COLO668 (cell line): ENCODE data around the gene BCL2L12.

Source experiments
- DNase-seq: peaks from one replicate; lab custom pipeline; 2025; ENCODE audit not compliant: unreplicated experiment; lab: John Stamatoyannopoulos, UW

The BCL2L12 gene

DNA sequence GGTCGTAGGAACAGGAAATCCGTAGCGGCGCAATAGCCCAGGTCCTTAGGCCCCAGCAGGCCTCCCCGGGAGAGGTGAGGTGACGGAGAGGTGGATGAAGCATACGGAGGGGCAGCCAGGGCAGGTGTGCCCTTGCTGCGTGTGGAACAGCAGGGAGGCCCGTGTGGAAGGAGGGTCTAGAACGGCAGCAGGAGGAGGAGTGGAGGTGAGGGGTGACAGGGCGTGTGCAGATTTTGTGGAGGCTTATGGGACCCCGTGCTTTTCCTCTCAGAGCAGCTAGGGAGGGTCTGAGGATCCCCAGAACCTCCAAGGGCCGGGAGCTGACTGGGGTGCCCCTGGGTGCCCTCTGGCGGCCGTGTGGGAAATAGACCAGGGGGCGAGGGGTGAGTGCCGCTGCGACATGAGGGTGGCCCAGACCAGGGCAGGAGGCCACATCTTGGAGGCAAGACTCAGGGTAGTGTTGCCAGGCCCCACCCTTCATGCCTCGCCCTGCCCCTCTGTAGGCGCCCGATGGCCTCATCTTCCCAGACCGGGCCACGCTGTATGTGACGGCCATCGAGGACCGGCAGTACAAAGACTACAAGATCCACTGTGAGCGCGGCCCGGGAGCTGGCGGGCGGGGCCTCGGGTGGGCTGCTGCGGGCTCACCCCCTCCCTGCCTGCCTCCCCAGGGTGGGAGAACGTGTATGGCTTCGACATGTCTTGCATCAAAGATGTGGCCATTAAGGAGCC, 18.7 kb downstream of the BCL2L12 start:
- peak; percentile 32 for DNase-seq

- no peak for DNase-seq
These were observed 19.3 kb downstream of the BCL2L12 start for GRCh38 chr19:49684983-49685553.

DNA sequence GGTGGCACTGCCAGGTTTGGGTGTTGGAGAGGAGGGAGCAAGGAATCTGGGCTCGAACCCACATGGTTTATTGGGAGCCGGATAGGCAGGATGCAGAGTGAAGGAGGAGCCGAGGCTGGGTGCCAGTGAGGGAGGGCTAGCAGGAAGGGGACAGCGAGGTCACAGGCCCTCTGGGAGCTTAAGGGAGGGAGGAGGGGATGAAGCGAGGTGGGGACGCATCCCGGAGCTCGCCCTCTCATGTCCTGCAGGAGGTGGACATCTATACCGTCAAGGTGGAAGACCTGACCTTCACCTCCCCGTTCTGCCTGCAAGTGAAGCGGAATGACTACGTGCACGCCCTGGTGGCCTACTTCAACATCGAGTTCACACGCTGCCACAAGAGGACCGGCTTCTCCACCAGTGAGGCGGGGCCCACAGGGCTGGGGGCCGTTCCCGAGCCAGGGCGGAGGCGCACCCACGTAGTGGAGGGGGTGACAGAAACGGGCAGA, 20.2 kb downstream of the BCL2L12 start:
- no peak for DNase-seq

DNA sequence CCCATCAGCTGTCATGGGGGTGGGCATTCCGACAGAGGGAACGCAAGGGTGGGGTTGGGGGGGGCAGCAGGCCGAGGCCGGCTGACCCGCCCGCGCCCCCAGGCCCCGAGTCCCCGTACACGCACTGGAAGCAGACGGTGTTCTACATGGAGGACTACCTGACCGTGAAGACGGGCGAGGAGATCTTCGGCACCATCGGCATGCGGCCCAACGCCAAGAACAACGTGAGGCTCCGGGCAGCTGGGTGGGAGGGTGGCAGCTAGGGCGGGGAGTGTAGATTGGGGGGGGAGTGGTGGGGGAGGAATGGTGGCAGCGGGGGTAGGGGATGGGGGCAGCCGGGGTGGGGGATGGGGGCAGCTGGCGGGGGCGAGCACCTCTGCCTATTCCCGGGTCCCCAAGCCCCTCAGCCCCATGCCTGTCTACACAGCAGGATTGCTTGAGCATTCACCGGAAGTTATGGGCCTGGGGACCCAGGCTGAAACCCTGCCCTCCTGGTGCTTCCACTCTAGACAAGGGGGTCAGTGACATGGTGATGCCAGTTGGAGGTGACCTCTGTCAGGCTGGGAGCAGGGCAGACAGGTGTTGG, 20.9 kb downstream of the BCL2L12 start:
- DNase-seq, result no peak

DNA sequence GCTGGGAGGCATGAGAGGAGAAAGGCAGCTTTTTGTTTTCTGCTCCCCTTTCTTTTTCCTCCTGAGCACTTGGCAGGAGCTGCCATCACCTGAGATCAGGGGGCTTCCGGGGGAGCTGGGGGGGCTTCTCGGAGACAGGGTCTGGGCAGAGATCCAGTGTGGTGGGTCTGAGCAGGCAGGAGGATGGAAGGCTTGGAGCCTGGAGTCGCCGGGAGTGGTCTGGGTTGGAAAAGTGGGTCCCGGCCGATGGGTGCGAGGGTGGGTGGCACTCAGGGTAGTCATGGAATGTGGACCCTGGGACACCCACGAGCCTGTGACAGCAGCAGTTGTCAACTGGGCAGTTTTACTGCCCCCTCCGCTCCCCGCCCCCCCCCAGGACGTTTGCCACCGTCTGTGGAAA, 21.4 kb downstream of the BCL2L12 start:
- no peak for DNase-seq

DNA sequence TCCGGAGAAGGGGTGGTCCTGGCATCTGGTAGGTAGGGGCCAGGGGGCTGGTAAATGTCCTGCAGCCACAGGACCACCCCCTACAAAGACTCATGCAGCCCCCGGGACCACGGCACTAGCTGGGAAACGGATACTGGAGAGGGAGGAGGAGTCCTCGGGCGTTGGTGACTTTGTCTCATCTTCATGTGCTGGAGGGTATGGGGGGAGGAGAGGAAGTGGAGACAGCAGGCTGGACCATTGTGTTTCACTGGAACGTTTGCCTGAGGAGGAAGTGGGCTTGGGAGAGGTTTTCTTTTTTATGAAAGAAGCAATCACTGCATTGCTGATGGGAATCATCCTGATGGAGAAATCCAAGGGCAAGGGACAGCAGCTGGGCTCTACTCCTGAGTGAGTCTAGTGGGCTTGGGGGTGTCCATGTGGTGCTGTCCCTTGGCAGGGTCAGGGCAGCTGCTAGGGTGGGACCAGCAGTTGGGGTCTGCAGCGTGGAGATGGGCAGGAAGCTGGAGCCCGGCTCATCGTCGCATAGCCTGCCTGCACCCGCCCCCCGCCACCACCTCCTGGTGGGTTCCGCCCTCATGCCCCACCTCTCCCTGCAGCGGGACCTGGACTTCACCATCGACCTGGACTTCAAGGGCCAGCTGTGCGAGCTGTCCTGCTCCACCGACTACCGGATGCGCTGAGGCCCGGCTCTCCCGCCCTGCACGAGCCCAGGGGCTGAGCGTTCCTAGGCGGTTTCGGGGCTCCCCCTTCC, 22.0 kb downstream of the BCL2L12 start:
- DNase-seq, result no peak

GRCh38 chr19:49688531-49689132, 22.9 kb downstream of the BCL2L12 start:
- DNase-seq, result no peak

DNA sequence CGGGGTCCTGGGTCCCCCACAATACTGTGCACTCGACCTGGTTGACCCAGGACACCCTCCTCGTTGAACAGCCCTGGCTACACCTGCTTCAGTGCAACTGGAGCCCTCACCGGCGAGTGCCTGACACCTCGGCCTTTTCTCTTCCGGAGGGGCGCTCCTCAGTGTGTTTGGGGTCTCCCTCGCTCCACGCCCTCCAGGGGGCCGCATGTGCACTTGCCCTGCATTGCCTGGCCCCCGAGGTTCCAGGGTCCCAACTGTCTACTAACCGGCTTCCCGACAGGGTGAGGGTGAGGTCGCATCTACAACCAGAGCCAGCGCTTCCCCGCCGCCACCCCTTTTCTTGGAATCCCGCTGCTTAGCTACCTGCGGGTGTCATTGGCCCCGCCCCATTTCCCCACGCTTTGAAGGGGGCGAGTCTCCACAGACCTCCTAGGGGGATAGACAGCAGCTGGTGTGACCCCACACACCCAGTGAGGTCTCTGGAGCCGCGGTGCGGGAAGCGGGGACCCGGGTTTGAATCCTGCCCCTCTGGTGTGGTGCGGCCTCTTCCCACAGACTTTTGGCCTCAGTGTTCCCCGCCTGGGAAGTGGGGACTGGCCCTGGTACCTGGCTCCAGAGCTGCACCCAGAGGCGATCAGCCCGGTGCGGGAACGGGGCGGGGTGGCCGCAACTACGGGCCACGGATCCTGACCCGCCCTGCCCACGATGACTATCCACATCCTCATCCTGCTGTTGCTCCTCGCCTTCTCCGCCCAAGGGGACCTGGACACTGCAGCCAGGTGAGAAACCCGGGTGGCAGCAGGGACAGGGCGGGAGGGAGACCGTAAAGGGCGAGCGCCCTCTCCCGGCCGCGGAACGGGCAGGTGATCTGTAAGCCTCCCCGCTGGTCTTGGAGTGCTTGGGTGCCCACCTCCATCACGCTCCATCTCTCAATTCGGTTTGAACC, 23.7 kb downstream of the BCL2L12 start, which contains the start of gene ADM5:
ADM5 (plus strand) TSS at position 462 of the 946 bp plus-strand sequence; CDS start at position 706, 244 bp downstream.
- DNase-seq, result peak; percentile 82

GRCh38 chr19:49690079-49690655, 24.4 kb downstream of the BCL2L12 start:
- peak; percentile 55 for DNase-seq

DNA sequence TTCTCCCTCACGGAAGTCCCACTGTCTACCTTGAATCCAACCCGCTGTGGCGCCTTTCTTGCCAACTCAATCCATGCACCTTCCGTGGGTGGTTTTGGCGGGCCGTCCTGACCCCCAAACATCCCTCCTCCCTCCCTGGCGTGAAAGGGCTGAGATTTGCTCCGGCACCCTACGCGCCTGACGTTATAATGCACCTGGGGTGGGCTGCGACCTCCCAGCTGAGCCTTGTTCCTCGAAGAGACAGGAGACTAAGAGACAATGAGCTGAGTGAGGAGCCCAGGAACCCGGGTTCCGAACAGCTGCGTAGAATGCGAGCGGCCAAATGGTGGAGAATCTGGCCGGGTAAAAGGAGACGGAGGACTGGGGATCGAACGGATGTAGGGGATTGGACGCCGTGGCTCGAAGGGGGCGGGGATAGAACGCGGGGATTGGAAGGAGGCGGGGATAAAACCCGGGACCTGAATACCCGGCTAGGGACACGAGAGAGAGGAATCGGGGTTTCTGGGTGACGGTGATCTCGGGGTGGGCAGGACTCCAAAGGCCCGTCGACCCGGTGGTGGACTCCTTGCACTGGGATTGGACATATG, 25.0 kb downstream of the BCL2L12 start, which contains the start of gene CPT1C:
CPT1C (plus strand) TSS at position 461 of the 587 bp plus-strand sequence. CDS start 1,137 bp downstream, outside the sequence.
- DNase-seq, result peak; percentile 88

DNA sequence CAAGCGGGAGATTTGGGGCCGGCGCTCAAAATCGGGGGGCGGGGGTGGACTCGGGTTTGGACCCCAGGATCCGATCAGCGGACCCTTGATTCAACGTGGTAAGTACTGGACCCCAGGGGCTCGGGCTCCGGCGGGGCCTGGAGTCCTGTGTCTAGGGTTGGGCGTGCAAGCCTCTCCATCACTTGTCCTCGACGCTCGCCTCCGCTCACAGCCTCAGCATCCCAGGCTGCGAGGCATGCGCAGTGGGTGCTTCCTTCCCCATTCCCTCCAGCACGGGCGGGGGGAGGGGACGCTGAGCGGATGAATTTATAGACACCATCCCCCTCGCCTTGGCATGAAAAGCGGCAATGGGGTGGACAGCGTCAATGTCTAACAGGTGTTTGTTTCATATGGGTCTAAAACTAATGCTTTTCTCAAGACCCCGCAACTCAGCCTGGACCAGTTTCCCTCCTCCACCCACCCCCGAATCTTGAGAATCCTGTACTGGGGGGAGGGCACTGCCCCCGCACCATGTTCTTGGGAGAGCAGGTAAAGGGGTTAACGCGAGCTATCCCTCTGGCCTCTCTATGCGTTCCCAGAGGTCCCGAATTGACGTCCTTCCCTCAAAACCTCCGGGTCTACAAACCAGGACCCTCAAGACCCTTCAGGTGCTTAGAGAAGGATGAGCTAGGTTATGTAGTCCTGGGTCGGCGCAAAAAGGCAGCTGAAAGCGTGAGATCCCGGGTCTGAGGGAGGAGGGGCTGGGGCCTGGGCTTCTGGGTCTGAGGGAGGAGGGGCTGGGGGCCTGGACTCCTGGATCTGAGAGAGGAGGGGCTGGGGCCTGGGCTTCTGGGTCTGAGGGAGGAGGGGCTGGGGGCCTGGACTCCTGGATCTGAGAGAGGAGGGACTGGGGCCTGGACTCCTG, 25.8 kb downstream of the BCL2L12 start:
- DNase-seq, result peak; percentile 75

- no peak for DNase-seq
These were observed 26.4 kb downstream of the BCL2L12 start for GRCh38 chr19:49692147-49692506.

- no peak for DNase-seq
These were observed 30.4 kb downstream of the BCL2L12 start for GRCh38 chr19:49696115-49696514.

DNA sequence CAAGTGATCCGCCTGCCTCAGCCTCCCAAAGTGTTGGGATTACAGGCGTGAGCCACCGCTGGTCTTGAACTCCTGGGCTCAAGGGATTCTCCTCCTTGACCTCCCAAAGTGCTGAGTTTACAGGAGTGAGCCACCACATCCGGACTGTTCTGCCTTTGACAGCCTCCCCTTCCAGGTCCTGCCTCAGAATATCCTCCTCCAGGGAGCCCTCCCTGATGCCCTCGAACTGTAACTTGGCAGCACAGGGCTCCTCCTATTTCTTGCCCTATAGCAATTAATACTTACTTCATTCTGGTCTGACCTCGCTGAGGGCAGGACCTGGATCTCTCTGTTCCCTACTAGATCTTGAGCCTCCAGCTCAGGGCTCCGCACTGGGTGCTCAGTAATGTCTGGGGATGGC, 31.1 kb downstream of the BCL2L12 start:
- no peak for DNase-seq

- DNase-seq, result no peak
These were observed 33.6 kb downstream of the BCL2L12 start for GRCh38 chr19:49699364-49699763.

DNA sequence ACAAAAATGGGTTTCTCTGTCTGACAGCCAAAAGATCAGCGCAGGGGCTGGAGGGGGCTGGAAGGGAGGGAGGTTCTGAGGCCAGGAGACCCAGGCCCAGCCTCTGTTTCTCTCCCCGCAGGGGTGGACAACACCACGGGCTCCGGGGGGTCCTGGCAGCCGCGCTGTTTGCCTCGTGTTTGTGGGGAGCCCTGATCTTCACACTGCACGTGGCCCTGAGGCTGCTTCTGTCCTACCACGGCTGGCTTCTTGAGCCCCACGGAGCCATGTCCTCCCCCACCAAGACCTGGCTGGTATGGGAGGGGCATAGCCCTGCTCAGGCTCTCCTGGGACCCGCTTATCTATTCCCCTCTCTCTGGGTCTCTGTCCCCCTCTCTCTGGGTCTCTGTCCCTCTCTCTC, 34.8 kb downstream of the BCL2L12 start:
- DNase-seq, result no peak

DNA sequence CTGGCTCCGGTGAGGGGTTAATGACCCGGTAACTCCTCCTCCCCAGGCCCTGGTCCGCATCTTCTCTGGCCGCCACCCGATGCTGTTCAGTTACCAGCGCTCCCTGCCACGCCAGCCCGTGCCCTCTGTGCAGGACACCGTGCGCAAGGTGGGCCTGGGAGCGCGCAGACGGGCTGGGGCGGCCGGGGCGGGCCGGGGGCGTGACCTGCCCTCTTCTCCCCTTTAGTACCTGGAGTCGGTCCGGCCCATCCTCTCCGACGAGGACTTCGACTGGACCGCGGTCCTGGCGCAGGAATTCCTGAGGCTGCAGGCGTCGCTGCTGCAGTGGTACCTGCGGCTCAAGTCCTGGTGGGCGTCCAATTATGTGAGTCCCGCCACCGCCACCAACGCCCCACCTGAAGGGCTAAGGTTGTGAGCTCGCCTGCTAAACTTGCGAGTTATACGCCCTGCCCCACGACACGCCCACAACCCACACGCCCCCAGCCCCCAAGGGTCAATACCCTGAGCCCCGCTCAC, 35.6 kb downstream of the BCL2L12 start:
- no peak for DNase-seq
